WERI-Rb-1 (cell line): ENCODE data around the gene ATP2B2.

ENCODE experiments used
- DNase-seq: peaks from one replicate; pipeline ENCODE4 v3.0.0-alpha.2; 2020
- H3K27ac ChIP-seq: fragments of 250-450 bp; sonication (Bioruptor Pico); 2 replicates; pipeline ENCODE4 v1.5.1; 2020; ENCODE audit warnings: mild to moderate bottlenecking, moderate library complexity
- H3K27me3 ChIP-seq: fragments of 250-450 bp; sonication (Bioruptor Pico); 2 replicates; pipeline ENCODE4 v1.5.1; 2021; ENCODE audit warnings: mild to moderate bottlenecking, low read depth, moderate library complexity; ENCODE audit not compliant: insufficient read depth, severe bottlenecking
- H3K36me3 ChIP-seq: fragments of 250-450 bp; sonication (Bioruptor Pico); 2 replicates; pipeline ENCODE4 v1.5.1; 2020; ENCODE audit warnings: mild to moderate bottlenecking, moderate library complexity
- H3K4me3 ChIP-seq: 2 replicates; pipeline ENCODE4 v1.5.1; 2011; ENCODE audit warnings: low read depth, mild to moderate bottlenecking, control low read depth, low read length
- H3K9me3 ChIP-seq: fragments of 250-450 bp; sonication (Bioruptor Pico); 2 replicates; pipeline ENCODE4 v1.5.1; 2021; ENCODE audit warnings: mild to moderate bottlenecking, moderate library complexity; ENCODE audit not compliant: severe bottlenecking
- TF ChIP-seq, protein P1 (sequence below): IDR thresholded peaks from 2 replicates; pipeline ENCODE4 v1.5.1; 2011; ENCODE audit warnings: low read depth, mild to moderate bottlenecking, control low read depth, inconsistent platforms, low read length

ATP2B2 gene

DNA sequence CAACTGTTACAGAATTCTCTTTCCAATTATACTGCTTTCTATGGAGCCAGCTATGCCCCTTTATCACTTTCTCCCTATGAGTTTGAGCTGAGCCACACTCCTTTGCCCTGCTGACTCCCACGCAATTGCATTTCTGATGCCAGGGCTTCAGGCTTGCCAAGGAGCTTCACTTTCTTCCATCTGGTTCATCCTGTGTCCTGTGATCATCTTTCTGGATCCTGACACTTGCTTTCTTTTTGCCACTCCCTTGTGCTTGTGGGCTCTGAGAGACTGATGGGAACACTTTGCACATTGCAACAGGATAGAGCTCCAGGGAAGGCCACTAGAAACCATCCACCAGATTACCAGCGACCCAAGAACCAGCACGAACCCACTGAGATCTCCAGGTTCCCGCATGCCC, 107.5 kb downstream of the ATP2B2 start:
- Histone ChIP-seq H3K27ac (no peak overlapping the region), H3K27me3 (no peaks in the 10 kb centered on the region), H3K9me3 (no peaks in the 10 kb centered on the region), H3K36me3 (no peaks in the 10 kb centered on the region), H3K4me3 (no peak overlapping the region)
- TF ChIP-seq, protein P1, sequence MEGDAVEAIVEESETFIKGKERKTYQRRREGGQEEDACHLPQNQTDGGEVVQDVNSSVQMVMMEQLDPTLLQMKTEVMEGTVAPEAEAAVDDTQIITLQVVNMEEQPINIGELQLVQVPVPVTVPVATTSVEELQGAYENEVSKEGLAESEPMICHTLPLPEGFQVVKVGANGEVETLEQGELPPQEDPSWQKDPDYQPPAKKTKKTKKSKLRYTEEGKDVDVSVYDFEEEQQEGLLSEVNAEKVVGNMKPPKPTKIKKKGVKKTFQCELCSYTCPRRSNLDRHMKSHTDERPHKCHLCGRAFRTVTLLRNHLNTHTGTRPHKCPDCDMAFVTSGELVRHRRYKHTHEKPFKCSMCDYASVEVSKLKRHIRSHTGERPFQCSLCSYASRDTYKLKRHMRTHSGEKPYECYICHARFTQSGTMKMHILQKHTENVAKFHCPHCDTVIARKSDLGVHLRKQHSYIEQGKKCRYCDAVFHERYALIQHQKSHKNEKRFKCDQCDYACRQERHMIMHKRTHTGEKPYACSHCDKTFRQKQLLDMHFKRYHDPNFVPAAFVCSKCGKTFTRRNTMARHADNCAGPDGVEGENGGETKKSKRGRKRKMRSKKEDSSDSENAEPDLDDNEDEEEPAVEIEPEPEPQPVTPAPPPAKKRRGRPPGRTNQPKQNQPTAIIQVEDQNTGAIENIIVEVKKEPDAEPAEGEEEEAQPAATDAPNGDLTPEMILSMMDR, result no peak
- no peak for DNase-seq

DNA sequence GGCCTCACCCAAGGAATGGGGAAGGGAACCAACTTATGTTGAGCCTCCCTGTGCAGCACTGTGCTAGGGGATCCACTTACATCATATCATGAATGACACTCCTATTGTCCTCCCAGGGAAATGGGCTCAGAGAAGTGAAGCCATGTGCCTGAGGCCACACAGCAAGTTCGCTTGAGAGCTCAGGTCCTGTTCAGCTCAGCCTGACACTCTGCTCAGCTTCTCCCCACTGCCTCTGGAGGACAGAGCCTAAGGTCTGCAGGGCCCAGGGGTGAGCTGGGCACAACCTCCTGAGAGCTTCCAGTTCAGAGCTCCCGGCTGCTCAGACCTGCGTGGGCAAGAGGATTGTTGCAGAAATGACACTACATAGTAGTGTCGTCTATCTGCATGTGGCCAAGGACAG, 108.5 kb downstream of the ATP2B2 start:
- Histone ChIP-seq H3K36me3 (no peaks in the 10 kb centered on the region), H3K27me3 (no peaks in the 10 kb centered on the region), H3K4me3 (no peak overlapping the region), H3K9me3 (no peaks in the 10 kb centered on the region), H3K27ac (no peak overlapping the region)
- DNase-seq, result no peak
- TF ChIP-seq, protein P1, result no peak

DNA sequence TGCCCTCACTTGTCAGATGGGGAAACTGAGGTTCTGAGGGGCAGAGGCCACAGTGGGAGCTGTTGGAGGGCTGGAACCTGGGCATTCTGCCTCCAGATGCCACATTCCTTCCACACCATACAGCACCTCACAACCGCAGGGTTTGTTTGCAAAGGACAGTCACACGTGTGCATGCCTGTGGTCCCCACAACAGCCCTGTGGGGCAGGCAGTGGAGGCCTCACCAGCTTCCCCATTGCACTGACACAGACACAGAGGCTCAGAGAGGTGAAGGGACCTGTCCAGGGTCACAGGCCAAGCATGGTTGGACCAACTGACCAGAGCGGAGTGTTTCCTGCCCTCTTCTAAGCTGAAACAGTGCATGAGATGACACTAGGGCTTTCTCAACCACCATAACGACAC, 109.3 kb downstream of the ATP2B2 start:
- H3K9me3 ChIP-seq, result no peaks in the 10 kb centered on the region
- no peak overlapping the region for H3K27ac ChIP-seq
- H3K36me3 ChIP-seq, result no peaks in the 10 kb centered on the region
- TF ChIP-seq, protein P1, result no peak
- no peaks in the 10 kb centered on the region for H3K27me3 ChIP-seq
- H3K4me3 ChIP-seq, result no peak overlapping the region
- DNase-seq, result no peak

DNA sequence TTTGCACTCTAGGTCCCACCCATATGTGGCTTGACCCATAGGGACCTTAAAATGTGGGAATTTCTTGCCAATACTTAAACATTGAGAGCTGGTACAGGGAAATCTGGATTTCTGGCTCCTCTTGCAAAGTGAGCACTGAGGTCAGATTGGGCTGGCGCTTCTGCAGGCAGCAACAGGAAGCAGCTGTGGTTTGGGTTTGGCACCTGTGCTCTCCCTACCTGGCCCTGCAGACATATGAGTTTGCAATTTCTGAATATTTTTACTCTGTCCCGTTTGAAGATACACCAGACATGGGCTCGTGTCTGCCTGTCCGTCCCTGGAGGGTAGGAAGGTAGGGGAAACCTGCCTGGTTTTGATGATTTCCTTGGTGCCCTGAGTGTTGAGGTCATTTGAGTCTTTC, 109.7 kb downstream of the ATP2B2 start:
- H3K27me3 ChIP-seq, result no peaks in the 10 kb centered on the region
- DNase-seq, result no peak
- no peak overlapping the region for H3K4me3 ChIP-seq
- TF ChIP-seq, protein P1, result no peak
- no peaks in the 10 kb centered on the region for H3K36me3 ChIP-seq
- no peak overlapping the region for H3K27ac ChIP-seq
- H3K9me3 ChIP-seq, result no peaks in the 10 kb centered on the region

DNA sequence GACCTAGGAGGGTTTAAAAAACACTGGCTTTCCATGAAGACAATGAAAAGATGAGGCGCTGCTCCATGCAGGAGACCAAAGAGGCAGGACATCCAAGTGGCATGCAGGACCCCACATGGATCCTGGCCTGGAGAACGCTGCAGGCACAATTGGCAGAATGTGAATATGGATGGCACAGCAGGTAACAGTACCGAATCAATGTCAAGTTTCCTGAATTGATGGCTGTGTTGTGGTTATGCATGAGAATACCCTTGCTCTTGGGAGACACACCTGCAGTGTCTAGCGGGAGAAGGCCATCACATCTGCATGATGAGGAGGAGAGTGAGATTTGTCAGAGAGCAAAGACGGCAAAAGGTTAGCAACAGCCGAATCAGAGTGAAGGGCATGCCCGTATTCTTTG, 110.2 kb downstream of the ATP2B2 start:
- Histone ChIP-seq H3K27ac (no peak overlapping the region), H3K9me3 (no peaks in the 10 kb centered on the region), H3K27me3 (no peaks in the 10 kb centered on the region), H3K36me3 (no peaks in the 10 kb centered on the region), H3K4me3 (no peak overlapping the region)
- TF ChIP-seq, protein P1, result no peak
- no peak for DNase-seq

DNA sequence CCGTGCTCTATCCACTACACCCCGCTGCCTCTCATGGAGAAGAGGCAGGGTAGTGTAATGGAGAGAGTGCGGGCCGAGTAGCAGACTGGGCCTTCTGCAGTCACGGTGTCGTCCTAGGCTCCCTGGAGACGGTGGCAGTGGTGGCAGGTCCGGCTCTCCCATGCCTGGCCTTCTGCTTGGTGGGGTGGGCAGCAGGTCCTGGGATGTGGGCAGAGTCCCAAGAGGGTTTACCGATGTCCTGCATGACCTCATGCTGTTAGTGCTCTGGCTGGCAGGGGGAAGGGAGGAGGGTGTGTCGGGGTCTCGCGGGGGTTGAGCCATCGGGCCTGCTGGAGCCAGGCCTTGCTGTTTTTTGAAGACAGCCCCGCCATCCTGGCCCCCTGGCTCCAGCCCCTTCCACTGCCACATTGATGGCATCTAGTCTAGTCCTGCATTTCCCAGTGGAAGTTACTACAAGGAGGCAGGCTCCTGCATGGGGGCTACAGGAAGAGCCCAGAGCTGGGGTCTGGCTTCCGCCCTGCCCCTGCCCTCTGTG, 110.8 kb downstream of the ATP2B2 start:
- H3K9me3 ChIP-seq, result no peaks in the 10 kb centered on the region
- no peaks in the 10 kb centered on the region for H3K27me3 ChIP-seq
- TF ChIP-seq, protein P1, result no peak
- no peak overlapping the region for H3K4me3 ChIP-seq
- no peaks in the 10 kb centered on the region for H3K36me3 ChIP-seq
- H3K27ac ChIP-seq, result no peak overlapping the region
- no peak for DNase-seq
